HL-60 (cell line): ENCODE data around the gene STXBP5.
A peak's percentile ranks its signal among the peaks of the same experiment; 100 is the strongest.

Experiments
- DNase-seq, 2 experiments: peaks; one replicate each; pipeline ENCODE4 v3.0.0-alpha.2; 2010 to 2020; ENCODE audit warnings: low read depth in 1 of 2, low spot score in 1 of 2
- H3K27ac ChIP-seq: fragments of 250-450 bp; sonication (Bioruptor Pico); replicated peaks from 2 replicates; pipeline ENCODE4 v1.5.1; 2020; ENCODE audit warnings: mild to moderate bottlenecking, moderate library complexity
- H3K27me3 ChIP-seq: fragments of 250-450 bp; sonication (Bioruptor Pico); 2 replicates; pipeline ENCODE4 v1.5.1; 2021; ENCODE audit warnings: mild to moderate bottlenecking, moderate library complexity; ENCODE audit not compliant: insufficient read depth, poor library complexity, severe bottlenecking
- H3K4me3 ChIP-seq: replicated peaks from 2 replicates; pipeline ENCODE4 v1.5.1; 2011; ENCODE audit warnings: mild to moderate bottlenecking, control low read depth, low read length; ENCODE audit not compliant: insufficient read depth
- CTCF ChIP-seq: IDR thresholded peaks from one replicate; pipeline ENCODE4 v1.5.1; 2011; ENCODE audit warnings: low read length, control low read depth, inconsistent platforms; ENCODE audit not compliant: insufficient read depth
- GABPA ChIP-seq: IDR thresholded peaks from 2 replicates; pipeline ENCODE4 v1.6.1; 2012; ENCODE audit warnings: low read depth
- POLR2AphosphoS5 ChIP-seq: IDR thresholded peaks from 2 replicates; pipeline ENCODE4 v1.6.1; 2012; ENCODE audit warnings: low read depth
- SPI1 ChIP-seq: IDR thresholded peaks from 2 replicates; pipeline ENCODE4 v1.6.1; 2012; ENCODE audit warnings: low read depth, mild to moderate bottlenecking, borderline replicate concordance
- TF ChIP-seq, protein P1 (sequence below): IDR thresholded peaks from 2 replicates; pipeline ENCODE4 v1.6.1; 2012; ENCODE audit warnings: low read depth; ENCODE audit not compliant: insufficient replicate concordance

The STXBP5 gene

DNA sequence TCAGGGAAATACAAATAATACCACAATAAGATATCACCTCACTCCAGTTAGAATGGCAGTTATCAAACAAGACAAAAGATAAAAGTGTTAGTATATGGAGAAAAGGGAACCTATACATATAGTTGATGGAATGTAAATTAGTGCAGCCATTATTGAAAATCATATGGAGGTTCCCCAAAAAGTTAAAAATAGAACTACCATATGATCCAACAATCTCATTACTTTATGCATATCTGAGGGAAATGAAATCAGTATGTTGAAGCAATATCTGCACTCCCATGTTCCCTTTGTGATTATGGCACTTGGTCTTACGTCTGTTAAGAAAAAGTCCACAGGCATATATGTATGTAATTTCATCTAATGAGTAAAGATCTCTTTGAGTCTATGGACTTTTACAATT is 96.9 kb downstream of the STXBP5 start:
- H3K27ac ChIP-seq = no peak overlapping the region
- H3K27me3 ChIP-seq = no peaks in the 10 kb centered on the region
- no peak overlapping the region for H3K4me3 ChIP-seq
- TF ChIP-seq, protein P1, sequence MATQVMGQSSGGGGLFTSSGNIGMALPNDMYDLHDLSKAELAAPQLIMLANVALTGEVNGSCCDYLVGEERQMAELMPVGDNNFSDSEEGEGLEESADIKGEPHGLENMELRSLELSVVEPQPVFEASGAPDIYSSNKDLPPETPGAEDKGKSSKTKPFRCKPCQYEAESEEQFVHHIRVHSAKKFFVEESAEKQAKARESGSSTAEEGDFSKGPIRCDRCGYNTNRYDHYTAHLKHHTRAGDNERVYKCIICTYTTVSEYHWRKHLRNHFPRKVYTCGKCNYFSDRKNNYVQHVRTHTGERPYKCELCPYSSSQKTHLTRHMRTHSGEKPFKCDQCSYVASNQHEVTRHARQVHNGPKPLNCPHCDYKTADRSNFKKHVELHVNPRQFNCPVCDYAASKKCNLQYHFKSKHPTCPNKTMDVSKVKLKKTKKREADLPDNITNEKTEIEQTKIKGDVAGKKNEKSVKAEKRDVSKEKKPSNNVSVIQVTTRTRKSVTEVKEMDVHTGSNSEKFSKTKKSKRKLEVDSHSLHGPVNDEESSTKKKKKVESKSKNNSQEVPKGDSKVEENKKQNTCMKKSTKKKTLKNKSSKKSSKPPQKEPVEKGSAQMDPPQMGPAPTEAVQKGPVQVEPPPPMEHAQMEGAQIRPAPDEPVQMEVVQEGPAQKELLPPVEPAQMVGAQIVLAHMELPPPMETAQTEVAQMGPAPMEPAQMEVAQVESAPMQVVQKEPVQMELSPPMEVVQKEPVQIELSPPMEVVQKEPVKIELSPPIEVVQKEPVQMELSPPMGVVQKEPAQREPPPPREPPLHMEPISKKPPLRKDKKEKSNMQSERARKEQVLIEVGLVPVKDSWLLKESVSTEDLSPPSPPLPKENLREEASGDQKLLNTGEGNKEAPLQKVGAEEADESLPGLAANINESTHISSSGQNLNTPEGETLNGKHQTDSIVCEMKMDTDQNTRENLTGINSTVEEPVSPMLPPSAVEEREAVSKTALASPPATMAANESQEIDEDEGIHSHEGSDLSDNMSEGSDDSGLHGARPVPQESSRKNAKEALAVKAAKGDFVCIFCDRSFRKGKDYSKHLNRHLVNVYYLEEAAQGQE = no peak
- no peak for TF ChIP-seq GABPA
- TF ChIP-seq CTCF = no peak
- no peak for TF ChIP-seq SPI1
- no peak for TF ChIP-seq POLR2AphosphoS5
- DNase-seq = no peak

- Histone ChIP-seq H3K27ac (no peak overlapping the region), H3K4me3 (no peak overlapping the region), H3K27me3 (no peaks in the 10 kb centered on the region)
- DNase-seq = no peak
- TF ChIP-seq, protein P1 = no peak
- no peak for TF ChIP-seq POLR2AphosphoS5
- TF ChIP-seq CTCF = no peak
- TF ChIP-seq SPI1 = no peak
- no peak for TF ChIP-seq GABPA
Observed at GRCh38 chr6:147304016-147304415, 99.8 kb downstream of the STXBP5 start.

GRCh38 chr6:147310521-147310920 is 106.3 kb downstream of the STXBP5 start:
- TF ChIP-seq CTCF (no peak), POLR2AphosphoS5 (no peak), GABPA (no peak), SPI1 (no peak)
- TF ChIP-seq, protein P1 = no peak
- DNase-seq = peak; percentile 35 to 65
- Histone ChIP-seq H3K4me3 (no peak overlapping the region), H3K27me3 (no peaks in the 10 kb centered on the region), H3K27ac (peak overlapping the region; percentile 44)
